Measurements from ENCODE around the gene PPP1R36. TPM values are rescaled to one million over a fixed set of nuclear protein-coding genes. Genes with fewer than 3 reads are reported as not detected.

The PPP1R36 gene
- total and polyA plus RNA-seq, 2 of the 8 experiments (the other 6 are each of a cell fraction or from before 2014, with no cell fraction given): 0.39 to 0.93 TPM

DNA sequence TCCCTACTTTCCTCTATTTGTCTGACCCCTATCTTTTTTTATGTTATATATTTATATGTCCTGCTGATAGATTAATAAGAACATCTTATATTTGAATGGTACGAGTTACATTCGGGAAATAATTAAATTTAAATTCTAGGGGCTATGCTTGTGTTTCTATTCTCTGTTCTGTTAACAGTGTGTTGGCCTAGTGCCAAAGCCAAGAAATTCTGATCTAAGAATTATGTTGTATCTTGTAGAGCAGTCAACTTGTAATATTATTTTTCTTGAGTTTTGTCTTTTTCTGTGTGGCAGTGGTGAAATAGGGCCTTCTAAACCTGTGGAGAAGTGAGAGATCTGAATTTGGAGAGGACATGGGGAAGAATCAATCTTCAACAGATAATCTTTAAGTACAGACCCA is 18.2 kb upstream of the PPP1R36 start:
- no peak for DNase-seq (ENCODE audit: low read depth in 1 of 2, low spot score in 2 of 2)
- Histone ChIP-seq H4K91ac (replicated peaks; ENCODE audit: insufficient read length, low read length) (no peak overlapping the region), H3K4me1 (replicated peaks in 1 of 4; ENCODE audit: control insufficient read depth in 3 of 4, insufficient read depth in 4 of 4, low read length in 3 of 4) (no peaks in the 10 kb centered on the region), H3K79me1 (ENCODE audit: low read depth, low read length) (no peaks in the 10 kb centered on the region), H2AK5ac (ENCODE audit: low read depth, low read length) (no peak overlapping the region), H3K23me2 (ENCODE audit: low read depth, low read length) (no peaks in the 10 kb centered on the region), H2BK12ac (ENCODE audit: low read depth, low read length) (no peak overlapping the region), H2BK5ac (ENCODE audit: low read depth, low read length) (no peak overlapping the region), H3K79me2 (ENCODE audit: control insufficient read depth in 1 of 2, insufficient read depth in 2 of 2, low read length in 2 of 2) (no peaks in the 10 kb centered on the region), H3K18ac (ENCODE audit: extremely low read depth, low read length) (no peak overlapping the region), H3K23ac (ENCODE audit: insufficient read length) (no peak overlapping the region), H3K27ac (ENCODE audit: low read depth, low read length) (no peak overlapping the region), H4K5ac (ENCODE audit: insufficient read length, low read depth, low read length) (no peak overlapping the region), H3K4me3 (ENCODE audit: extremely low read depth in 1 of 4, insufficient read depth in 2 of 4, low read depth in 3 of 4, low read length in 4 of 4) (no peak overlapping the region), H4K20me1 (replicated peaks in 1 of 2; ENCODE audit: control insufficient read depth in 1 of 2, insufficient read depth in 2 of 2, low read length in 2 of 2) (no peaks in the 10 kb centered on the region), H3K9me3 (ENCODE audit: insufficient read depth in 2 of 2, low read depth in 1 of 2, low read length in 1 of 2) (no peaks in the 10 kb centered on the region), H3K56ac (replicated peaks; ENCODE audit: insufficient read length, low read depth, low read length) (no peak overlapping the region), H2BK20ac (ENCODE audit: low read length) (no peak overlapping the region), H3K4ac (replicated peaks; ENCODE audit: insufficient read length, low read depth, low read length) (no peak overlapping the region), H2BK120ac (replicated peaks; ENCODE audit: low read depth, low read length) (no peak overlapping the region), H2BK15ac (ENCODE audit: low read length) (no peak overlapping the region), H3K4me2 (ENCODE audit: insufficient read depth in 1 of 2, low read depth in 2 of 2, low read length in 2 of 2) (no peak overlapping the region), H3K9ac (replicated peaks in 1 of 4; ENCODE audit: extremely low read depth in 1 of 4, low read depth in 3 of 4, low read length in 3 of 4) (no peak overlapping the region), H3K14ac (ENCODE audit: insufficient read length) (no peak overlapping the region), H3K36me3 (ENCODE audit: control insufficient read depth in 2 of 4, insufficient read depth in 4 of 4, low read length in 3 of 4) (no peaks in the 10 kb centered on the region), H4K8ac (ENCODE audit: extremely low read depth, insufficient read depth, low read length) (no peak overlapping the region), H2AFZ (ENCODE audit: low read length) (no peak overlapping the region), H3K27me3 (replicated peaks in 1 of 4; ENCODE audit: control insufficient read depth in 3 of 4, extremely low read depth in 1 of 4, insufficient read depth in 3 of 4, low read length in 3 of 4) (no peaks in the 10 kb centered on the region)
- POLR2A ChIA-PET (ENCODE audit: partially characterized antibody): interaction anchor here (0.6 kb wide), 1 partner anchor 170 kb away, joined by 3 read pairs; no protein-coding TSS in a partner anchor
- FAIRE-seq: no peak
- WGBS, 2 experiments (ENCODE audit: extremely low coverage in 1 of 2, insufficient coverage in 1 of 2, insufficient read length in 1 of 2, insufficient replicate concordance in 2 of 2, low coverage in 1 of 2, low lambda C conversion rate in 2 of 2, missing lambda C conversion rate in 1 of 2): 97% methylated on average over 2 of the region's 2 CpGs; no CpG with 5 or more reads in 1 of the 2 experiments
- CTCF ChIA-PET (ENCODE audit: partially characterized antibody): no interaction called here
- TF ChIP-seq SP4 (IDR thresholded peaks at IDR 0.05; ENCODE audit: low read length) (no peak), NANOG (IDR thresholded peaks at IDR 0.05; ENCODE audit: insufficient read depth, low read depth, low read length, poor library complexity, severe bottlenecking) (no peak), POLR2A (IDR thresholded peaks at IDR 0.05; ENCODE audit: control extremely low read depth in 1 of 2, low read depth in 2 of 2, low read length in 2 of 2) (no peak), SRF (IDR thresholded peaks at IDR 0.05; ENCODE audit: low read depth, low read length) (no peak), SP2 (IDR thresholded peaks at IDR 0.05; ENCODE audit: low read length) (no peak), BCL11A (IDR thresholded peaks at IDR 0.05; ENCODE audit: low read depth in 2 of 2, low read length in 2 of 2) (no peak), KDM4A (IDR thresholded peaks at IDR 0.05; ENCODE audit: low read depth, low read length, severe bottlenecking) (no peak), TAF1 (IDR thresholded peaks at IDR 0.05; ENCODE audit: low read depth, low read length) (no peak), CREB1 (IDR thresholded peaks at IDR 0.05) (no peak), HDAC2 (IDR thresholded peaks at IDR 0.05; ENCODE audit: borderline replicate concordance in 1 of 2, low read depth in 2 of 2, low read length in 2 of 2) (no peak), ASH2L (IDR thresholded peaks at IDR 0.05; ENCODE audit: low read length) (no peak), FOSL1 (IDR thresholded peaks at IDR 0.05; ENCODE audit: insufficient read depth, low read depth, low read length) (no peak)
- TF ChIP-seq, protein P1, sequence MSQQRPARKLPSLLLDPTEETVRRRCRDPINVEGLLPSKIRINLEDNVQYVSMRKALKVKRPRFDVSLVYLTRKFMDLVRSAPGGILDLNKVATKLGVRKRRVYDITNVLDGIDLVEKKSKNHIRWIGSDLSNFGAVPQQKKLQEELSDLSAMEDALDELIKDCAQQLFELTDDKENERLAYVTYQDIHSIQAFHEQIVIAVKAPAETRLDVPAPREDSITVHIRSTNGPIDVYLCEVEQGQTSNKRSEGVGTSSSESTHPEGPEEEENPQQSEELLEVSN (IDR thresholded peaks at IDR 0.05): no peak
